ENCODE results near the gene CBX2.

Gene CBX2

DNA sequence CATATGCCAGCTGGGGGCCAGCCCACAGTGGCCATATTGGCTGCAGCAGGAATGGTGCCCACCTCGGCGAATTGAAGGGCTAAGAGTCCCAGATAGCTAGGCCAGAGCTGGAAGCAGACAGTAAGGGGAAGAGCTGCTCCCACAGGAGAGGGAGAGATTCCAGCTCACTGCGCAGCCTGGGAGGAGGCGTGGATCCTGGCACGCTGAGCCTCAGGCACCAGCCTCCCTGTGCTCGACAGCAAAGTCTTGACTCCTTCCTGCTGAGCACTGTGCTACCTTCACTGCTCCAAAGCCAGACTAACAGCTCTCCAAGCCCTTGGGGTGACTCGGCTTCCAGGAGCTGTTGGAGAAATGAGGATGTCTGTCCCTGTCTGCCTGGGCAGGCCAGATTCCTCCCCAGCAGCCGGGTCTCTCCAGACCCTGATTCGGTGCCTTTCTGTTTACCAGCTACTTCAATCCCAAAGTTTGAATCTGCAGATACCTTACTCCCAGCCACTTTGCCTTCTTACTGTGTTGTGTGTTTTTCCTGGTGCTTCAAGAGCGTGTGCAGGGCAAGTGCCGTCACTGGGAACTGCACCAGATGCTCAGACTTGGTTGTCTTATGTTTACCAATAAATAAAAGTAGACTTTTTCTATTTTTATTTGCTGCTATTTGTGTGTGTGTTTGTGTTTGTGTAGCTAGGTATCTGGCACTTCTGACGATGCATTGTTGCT lies 9.1 kb downstream of the CBX2 start:
- no peak for DNase-seq (ENCODE audit: low read depth)

- DNase-seq (ENCODE audit: low read depth) = no peak
Observed at GRCh38 chr17:79788455-79788854, 10.5 kb downstream of the CBX2 start.

DNA sequence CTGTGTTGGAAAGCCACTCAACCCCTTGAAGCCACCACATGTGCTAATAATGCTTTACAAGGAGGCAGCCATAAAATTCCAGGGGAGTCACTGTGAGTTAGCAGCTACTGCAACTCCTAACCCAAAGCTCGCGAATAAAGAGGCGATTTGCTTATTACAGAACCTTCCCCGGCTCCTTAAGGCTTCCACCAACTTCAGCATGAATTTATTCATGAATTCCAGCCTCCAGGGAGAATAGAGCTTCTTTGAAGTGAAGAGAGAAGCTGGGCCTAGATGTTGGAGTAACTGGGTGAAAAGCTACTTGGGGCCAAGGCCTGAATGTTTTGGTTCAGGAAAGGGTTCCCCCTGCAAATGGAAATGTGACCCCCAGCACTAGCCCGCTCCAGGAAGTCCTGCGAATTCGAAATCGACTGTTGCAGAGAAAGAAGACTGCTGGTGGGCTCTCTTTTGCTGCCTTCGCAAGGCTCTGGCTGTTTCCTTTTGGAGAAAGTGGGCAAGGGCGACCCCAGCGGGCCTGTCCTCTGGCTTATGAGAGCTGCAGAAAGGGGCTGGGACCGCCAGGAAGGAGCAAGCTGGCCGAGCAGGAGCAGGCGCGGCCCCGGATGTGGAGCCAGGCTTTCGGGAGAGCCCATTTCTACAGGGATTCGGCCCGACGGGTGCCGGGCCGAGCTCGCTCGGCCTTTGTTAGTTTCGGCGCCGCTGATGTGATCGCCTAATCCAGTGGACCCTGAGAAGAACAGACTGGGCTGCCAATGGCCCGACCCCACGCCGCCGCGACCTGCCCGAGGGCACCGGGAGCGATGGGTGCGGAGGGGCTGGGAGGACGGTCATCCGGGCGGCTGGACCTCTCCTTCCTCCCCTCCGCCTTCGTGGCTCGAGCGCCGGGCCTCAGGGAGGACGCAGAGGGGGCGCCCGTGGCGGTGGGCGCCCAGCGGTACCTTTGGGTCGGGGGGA lies 11.3 kb downstream of the CBX2 start:
- no peak for DNase-seq (ENCODE audit: low read depth)

- no peak for DNase-seq (ENCODE audit: low read depth)
Observed at GRCh38 chr17:79789943-79790804, 12.2 kb downstream of the CBX2 start.

DNA sequence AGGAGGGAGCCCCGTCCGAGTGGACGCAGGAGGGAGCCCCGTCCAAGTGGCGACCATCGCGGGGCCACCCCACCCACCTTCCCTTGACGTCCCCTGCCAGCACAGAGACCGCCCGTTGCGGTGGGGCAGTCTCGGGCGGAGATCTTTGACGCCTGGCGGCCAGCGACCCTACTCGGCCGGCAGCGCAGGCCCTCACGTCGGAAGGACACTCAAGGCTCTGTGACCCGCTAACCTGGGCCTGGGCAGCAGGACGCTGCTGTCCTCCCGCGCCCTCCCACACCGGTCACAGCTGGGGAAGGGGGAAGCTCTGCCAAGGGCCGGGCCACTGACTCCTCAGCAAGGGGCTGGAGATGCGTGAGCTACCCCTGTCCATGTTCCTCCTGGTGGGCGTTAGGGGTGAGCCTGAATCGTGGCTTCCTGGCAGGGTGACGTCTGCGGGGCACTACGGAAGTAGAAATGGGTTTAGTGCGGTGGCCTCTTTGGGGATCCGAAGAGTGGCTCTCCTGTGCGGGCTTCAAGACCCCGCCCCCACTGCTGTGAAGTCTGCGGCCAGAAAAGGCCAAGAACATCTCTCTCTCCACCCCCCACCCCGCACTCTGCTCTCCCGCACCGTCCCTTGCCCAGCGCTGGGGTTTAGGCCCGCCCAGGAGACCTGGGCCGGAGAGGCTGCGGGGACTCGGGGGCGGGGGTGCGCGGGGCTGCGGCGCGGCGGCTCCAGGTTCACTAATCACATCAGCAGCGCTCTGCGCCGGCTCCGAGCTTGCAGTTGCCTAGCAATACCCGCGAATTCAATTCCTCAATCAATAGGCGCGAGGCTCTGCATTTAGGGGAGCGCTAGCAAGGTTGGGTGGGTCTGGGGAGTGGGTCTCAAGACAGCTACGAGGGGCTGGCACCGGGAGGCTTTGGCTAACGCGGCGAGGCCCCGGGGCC lies 13.1 kb downstream of the CBX2 start:
- DNase-seq (ENCODE audit: low read depth) = no peak

DNA sequence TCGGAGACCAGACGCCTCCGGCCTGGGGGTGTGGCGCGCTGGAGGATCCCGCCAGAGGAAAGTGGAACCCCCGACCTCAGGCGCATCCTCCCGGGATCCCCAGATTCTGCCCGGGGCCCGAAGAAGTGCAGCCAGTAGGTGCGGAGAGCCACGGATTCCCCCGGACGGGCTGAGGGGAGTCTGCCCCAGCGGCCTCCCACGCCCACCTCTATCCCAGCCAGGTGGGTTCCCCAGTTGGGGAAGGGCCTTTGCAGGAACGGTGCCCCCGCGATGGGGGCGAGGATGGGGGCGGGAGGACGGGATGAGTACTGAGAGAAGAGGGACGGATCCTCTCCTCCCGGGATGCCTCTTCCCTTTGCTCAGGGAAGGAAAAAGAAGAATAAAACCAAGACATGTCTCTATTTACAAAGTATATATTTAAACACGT lies 13.8 kb downstream of the CBX2 start:
- DNase-seq (ENCODE audit: low read depth) = no peak

DNA sequence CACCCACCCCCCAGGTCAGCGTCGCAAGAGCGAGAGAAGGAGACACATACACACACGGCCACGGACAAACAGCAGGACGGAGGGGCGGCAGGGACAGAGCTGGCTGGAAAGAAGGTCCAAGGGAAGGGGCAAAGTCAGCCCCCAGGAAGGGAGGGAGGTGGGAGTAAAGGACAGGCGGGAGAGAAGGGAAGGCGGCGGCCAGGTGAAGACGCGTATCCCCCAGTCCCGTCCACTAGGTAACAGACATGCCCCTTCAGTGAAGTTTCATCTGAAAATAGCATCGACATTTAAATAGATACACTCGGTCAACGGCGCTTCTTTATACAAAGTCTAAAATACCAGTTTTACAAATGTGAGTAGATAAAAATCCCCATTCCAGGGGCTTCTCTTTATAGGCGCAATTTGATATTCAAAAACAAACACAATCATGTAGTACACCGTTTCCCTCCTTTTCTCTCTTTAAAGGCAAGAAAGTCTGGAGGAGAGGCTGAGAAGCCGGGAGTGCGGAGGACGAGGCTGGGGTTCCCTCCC lies 14.5 kb downstream of the CBX2 start:
- DNase-seq (ENCODE audit: low read depth) = no peak

GRCh38 chr17:79792984-79793923 lies 15.3 kb downstream of the CBX2 start:
- DNase-seq (ENCODE audit: low read depth) = no peak

GRCh38 chr17:79793924-79794304 lies 16.0 kb downstream of the CBX2 start:
- no peak for DNase-seq (ENCODE audit: low read depth)

DNA sequence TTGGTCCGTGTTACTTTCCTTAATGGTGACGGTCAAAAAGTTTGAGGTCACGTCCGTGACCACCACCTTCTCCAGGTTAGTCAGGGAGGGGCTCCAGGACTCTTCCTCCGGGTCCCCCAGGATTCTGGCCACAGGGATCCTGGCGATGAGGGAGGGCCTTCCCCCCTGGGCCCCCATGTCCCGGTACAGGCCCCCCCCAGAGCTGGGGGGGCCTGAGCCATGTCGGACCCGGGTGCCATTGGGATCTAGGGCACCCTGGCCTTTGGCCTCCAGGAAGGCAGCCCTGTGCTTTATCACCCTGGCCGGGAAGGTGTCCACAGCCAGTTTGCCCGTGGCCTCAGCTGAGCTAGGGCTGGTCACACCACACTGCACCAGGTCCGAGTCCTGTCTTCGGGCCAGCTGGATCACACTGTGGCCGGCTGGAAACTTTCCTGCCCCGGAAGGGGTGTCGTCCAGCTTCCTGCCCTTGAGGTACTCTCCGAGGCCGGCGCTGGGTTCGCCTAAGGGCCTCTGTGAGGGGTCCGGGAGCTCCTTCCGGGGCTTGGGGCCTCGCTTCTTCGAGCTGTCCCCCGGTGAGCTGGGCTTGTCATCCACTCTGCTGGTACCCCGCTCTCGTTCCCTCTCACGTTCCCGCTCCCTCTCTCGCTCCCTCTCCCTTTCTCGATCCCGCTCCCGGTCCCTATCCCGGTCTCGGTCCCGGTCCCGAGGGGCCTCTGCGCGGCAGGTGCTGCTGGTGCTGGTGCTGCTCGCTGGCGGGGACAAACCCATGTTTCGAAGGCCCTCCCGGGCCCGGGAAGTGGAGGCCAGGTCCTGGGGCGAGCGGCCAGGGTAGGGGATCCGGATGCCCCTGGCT lies 16.9 kb downstream of the CBX2 start:
- DNase-seq (ENCODE audit: low read depth) = no peak

DNA sequence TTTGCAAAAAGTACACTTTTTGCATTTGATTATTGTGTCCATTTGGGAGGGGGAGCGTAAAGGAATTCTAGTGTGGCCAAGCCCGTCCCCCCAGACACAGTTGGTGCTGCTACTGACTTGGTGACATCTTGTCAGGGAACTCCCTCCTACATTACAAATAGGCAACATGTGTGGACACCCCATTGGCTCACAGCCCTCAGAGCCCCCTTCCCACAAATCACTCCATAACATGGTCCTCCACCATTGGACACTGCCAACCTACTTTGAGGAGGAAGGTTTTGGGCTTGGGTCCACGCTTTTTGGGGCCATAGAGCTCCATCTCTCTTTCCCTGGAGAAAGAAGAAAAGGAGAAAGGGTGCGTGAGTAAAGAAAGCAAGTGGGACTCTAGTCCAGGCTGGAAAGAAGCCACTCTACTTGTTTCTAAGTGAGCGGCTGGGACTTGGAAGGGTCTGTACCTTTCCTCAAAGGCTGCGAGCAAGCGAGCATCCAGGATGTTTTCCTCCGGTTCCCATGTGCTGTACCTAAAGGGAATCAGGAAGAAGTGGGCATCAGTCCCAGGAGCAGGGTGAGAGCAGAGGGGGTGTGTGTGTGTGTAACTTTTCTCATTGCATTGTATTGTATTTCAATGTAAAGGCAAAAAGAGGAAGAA lies 18.0 kb downstream of the CBX2 start:
- DNase-seq (ENCODE audit: low read depth) = no peak

- no peak for DNase-seq (ENCODE audit: low read depth)
Observed at GRCh38 chr17:79796444-79796762, 18.5 kb downstream of the CBX2 start.

DNA sequence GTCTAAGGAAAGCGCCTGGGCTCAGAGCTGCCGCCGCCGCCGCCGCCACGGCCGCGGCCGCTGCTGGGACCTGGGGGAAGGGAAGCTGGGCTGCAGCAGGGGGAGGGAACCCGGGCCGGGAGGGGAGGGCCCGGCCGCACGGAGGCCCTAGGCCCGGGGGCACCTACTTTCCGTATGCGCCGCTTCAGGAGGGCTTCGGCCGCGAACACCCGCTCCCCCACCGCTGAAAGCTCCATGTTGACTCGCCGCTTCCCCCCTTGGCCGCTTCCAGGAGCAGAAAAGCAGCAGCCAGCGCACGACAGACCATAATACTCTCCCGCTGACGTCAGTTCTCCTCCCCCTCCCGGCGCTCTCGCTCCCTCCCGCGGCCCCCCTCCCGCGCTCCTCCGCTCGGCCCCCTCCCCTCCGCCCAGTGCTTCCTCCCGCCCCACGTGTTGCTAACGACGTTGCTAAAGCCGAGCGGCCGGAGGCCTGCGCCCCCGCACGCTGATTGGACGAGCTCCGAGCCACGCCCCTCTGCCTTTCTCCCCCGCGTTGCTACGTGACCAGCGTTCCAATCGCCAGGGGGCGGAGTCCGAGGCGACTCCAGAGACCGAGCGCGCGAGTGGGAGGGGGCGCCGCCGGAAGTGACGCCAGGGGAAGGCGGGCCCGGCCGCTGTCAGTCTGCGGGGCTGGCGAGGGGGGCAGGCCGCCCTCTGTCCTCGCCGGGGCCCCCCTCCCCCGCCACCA lies 19.0 kb downstream of the CBX2 start, which contains the start of gene CBX8:
Gene CBX8, minus strand, starts transcription at position 315 of the 729 bp plus-strand sequence. Its CDS starts 79 bp downstream, at position 236.
- peak; percentile 98 for DNase-seq (ENCODE audit: low read depth)

GRCh38 chr17:79797492-79798298 lies 19.7 kb downstream of the CBX2 start:
- no peak for DNase-seq (ENCODE audit: low read depth)

DNA sequence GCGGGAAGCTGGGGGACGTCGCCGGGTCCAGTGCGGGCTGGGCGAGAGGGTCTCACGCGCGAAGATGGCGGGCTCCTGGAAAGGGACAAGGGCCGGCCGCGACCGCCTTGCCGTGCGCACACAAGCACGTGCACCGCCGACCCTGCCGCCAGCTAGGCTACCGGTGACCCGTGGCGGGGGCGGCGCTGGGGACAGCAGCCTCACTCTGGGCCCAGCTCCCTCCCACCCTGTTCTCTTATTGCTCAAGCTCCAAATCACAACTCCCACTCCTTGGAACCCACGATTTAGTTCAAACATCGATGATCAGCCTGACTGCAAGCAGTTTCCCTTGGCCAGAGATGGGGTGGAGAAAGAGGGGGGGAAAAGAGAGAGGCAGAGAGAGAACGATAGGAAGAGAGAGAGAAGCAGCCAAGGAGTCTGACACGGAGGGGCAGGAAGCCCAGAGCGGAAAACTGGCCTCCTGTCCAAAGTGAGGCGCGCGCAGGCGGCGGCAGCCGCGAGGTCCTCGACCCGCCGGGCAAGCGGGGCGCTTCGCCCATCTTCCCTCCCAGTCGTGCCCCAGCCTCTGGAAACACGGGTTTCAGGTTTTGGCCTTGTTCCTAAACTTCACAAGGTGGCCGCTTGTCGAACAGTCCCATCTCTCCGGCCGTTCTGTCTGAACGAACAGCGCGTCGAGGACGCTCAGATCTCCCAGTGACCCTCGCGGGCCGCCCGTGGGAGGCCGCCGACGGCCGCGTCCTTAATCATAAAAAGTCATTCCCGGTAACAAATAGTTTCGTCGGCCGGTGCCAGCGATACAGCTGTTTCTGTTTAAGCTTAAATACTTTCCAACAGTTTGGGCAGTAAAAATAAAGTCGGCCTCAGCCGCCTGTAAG lies 20.6 kb downstream of the CBX2 start:
- no peak for DNase-seq (ENCODE audit: low read depth)

DNA sequence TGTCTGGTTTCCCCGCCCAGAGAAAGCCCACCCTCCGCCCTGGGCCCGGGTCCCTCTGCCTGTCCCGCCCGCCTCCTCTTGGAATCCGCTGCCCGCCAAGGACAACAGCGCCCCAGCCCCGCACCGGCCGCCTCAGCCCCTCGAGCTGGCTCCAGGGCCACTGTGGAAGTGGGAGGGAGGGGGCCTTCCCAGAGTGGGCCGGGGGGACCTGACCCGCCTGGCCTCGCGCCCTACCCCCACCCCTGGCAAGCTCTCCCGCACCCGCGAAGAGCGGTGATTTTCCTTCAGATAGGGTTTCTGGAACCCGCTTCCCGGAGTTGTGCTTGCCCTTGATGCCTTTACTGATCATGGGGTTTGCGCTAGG lies 21.2 kb downstream of the CBX2 start:
- no peak for DNase-seq (ENCODE audit: low read depth)
